Stimulated activated effector memory CD8-positive, alpha-beta T cell treated with anti-CD3 and anti-CD28 coated beads, Interleukin-12 subunit alpha, Interleukin-12 subunit beta, amount 100 ng/mL, for 72 hours (primary cell): Measurements from ENCODE around the gene CORO7.
"Not testable (repeated sequence)": the region's sequence is repeated elsewhere in the genome, so short reads cannot be mapped to it uniquely, and the experiment has no call there.

Experiments
- ATAC-seq: fragments of 150-1000 bp; cut with Tn5 transposase; 2 replicates; pipeline ENCODE4 v1.10.0; 2021
- DNase-seq, 2 donors: peaks; one replicate each; pipeline ENCODE4 v3.0.0; 2021 to 2022; ENCODE audit warnings: low spot score in 2 of 2
- H3K27ac Mint-ChIP-seq: one replicate; pipeline ENCODE4 v1.8.0; 2022; ENCODE audit warnings: mild to moderate bottlenecking, mixed read lengths
- H3K36me3 Mint-ChIP-seq: one replicate; pipeline ENCODE4 v1.8.0; 2022; ENCODE audit warnings: mild to moderate bottlenecking, mixed read lengths
- H3K4me1 Mint-ChIP-seq: one replicate; pipeline ENCODE4 v1.8.0; 2022; ENCODE audit warnings: mixed read lengths
- H3K4me3 Mint-ChIP-seq: one replicate; pipeline ENCODE4 v1.8.0; 2022; ENCODE audit warnings: mild to moderate bottlenecking, mixed read lengths
- H3K9me3 Mint-ChIP-seq: one replicate; pipeline ENCODE4 v1.8.0; 2022; ENCODE audit warnings: mixed read lengths

CORO7 gene

DNA sequence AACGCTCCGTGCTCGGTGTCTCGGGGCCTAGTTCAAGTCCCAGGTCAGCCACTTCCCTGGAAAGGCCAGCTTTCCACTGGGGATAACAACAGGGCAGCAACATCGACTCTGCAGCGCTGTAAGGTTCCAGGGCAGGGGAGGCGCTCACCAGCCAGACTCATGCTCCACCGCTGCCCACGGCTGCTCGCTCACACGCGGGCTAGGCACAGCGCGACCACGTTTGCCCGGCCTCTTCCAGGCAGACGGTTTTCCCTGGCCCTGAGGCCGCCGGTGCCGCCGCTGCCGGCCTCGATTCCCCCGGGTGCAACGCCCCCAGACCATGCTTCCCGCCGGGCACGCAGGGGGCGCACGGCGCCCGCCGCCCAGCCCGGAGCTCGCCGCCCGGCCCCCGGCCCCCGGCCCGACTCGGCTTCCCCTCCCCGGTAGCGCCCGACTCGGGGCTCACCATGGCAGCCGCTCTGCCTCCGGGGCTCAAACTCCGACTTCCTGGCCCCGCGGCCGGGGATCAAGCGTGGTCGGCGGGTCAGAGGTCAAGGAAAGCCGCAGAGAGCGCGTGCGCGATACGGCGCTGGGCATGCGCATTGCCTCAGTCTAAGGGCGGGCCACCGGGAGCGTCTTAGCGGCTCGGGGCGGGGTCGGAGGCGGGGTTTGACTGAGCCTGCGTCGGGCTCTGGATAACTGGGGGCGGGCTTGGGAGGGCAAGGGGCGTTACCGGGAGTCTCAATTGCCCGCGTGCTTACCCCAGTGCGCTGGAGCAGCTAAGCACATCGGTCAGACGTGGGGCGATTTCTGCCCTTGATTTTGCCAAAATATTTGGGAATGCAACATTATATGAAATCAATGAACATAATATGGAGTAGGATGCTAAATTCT, 65.4 kb downstream of the CORO7 start, which contains the start of gene PAM16:
Gene PAM16 (minus strand): TSS at position 535 of the 873 bp plus-strand sequence. CDS start 87 bp downstream, at position 448.
- peak; percentile 93 for ATAC-seq
- DNase-seq = peak; percentile 98 to 100
- Mint-ChIP-seq H3K36me3 (peaks cover 62% of the 10 kb centered on the region), H3K27ac (peak within 1 kb of the TSS; percentile 92), H3K4me3 (peak within 1 kb of the TSS; percentile 83), H3K4me1 (peaks cover 13% of the 10 kb centered on the region), H3K9me3 (no peaks in the 10 kb centered on the region)

GRCh38 chr16:4350365-4350786, 66.0 kb downstream of the CORO7 start:
- H3K27ac Mint-ChIP-seq = peak overlapping the region; percentile 92
- peak; percentile 26 for ATAC-seq
- H3K4me1 Mint-ChIP-seq = peaks cover 19% of the 10 kb centered on the region
- peaks cover 56% of the 10 kb centered on the region for H3K36me3 Mint-ChIP-seq
- H3K4me3 Mint-ChIP-seq = peak overlapping the region; percentile 83
- DNase-seq = no peak
- H3K9me3 Mint-ChIP-seq = no peaks in the 10 kb centered on the region

- Mint-ChIP-seq H3K27ac (peak overlapping the region; percentile 90), H3K4me3 (peak overlapping the region; percentile 83), H3K4me1 (peaks cover 29% of the 10 kb centered on the region), H3K9me3 (no peaks in the 10 kb centered on the region), H3K36me3 (peaks cover 46% of the 10 kb centered on the region)
- ATAC-seq (no peak), DNase-seq (no peak)
These were observed 67.1 kb downstream of the CORO7 start for GRCh38 chr16:4349332-4349731.

DNA sequence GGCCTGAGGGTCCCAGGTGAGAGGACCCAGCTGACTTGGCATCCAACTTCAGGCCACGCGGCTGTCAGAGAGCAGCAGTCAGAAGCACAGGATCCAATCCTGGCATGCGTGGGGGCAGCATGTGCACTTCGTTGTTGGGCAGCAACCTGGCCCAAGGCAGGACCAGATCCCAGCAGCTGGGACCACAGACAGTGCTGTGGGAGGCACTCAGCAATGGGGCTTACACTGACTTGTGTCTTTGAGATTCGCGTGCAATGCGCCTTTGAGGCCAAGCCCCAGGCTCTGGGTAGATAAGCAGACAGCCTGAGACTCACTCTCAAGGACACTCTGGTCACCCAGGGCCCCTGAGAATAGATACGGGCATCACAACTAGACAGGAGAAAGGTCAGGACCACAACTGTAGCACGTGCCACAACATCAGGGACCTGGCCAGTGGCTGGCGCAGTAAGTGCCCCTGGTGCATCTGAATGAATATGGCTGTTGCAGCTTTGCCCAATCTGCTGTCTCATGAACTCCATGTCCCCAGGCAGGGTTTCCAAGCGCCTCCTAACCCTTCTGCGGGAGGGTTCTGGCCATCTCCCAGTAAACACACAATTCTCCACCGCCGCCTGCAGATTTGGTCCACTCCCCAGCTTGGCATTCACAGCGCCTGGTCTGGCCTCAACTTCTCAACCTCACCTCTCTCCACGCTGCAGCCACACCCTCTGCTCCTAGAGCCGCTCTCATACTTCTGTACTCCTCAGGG, 68.5 kb downstream of the CORO7 start:
- DNase-seq = no peak
- H3K9me3 Mint-ChIP-seq = no peaks in the 10 kb centered on the region
- peak overlapping the region; percentile 90 for H3K27ac Mint-ChIP-seq
- no peak for ATAC-seq
- peaks cover 38% of the 10 kb centered on the region for H3K36me3 Mint-ChIP-seq
- peaks cover 24% of the 10 kb centered on the region for H3K4me1 Mint-ChIP-seq
- no peak overlapping the region for H3K4me3 Mint-ChIP-seq

DNA sequence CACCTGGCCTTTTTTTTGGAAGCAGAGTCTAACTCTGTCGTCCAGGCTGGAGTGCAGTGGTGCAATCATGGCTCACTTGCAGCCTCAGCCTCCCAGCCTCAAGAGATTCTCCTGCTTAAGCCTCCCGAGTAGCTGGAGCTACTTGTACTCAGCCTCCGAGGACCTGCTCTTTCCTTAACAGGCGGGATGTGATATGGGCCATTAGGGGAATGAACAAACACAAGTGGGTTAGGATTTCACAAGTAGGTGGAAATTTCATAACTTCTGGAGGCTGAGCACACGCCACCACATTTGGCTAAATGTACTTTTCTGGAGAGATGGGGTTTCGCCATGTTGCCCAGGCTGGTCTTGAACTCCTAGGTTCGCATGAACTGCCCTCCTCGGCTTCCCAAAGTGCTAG, 69.4 kb downstream of the CORO7 start:
- DNase-seq (no peak), ATAC-seq (no peak)
- Mint-ChIP-seq H3K4me3 (no peak overlapping the region), H3K9me3 (no peaks in the 10 kb centered on the region), H3K27ac (peak overlapping the region; percentile 23), H3K36me3 (peaks cover 37% of the 10 kb centered on the region), H3K4me1 (peaks cover 24% of the 10 kb centered on the region)

DNA sequence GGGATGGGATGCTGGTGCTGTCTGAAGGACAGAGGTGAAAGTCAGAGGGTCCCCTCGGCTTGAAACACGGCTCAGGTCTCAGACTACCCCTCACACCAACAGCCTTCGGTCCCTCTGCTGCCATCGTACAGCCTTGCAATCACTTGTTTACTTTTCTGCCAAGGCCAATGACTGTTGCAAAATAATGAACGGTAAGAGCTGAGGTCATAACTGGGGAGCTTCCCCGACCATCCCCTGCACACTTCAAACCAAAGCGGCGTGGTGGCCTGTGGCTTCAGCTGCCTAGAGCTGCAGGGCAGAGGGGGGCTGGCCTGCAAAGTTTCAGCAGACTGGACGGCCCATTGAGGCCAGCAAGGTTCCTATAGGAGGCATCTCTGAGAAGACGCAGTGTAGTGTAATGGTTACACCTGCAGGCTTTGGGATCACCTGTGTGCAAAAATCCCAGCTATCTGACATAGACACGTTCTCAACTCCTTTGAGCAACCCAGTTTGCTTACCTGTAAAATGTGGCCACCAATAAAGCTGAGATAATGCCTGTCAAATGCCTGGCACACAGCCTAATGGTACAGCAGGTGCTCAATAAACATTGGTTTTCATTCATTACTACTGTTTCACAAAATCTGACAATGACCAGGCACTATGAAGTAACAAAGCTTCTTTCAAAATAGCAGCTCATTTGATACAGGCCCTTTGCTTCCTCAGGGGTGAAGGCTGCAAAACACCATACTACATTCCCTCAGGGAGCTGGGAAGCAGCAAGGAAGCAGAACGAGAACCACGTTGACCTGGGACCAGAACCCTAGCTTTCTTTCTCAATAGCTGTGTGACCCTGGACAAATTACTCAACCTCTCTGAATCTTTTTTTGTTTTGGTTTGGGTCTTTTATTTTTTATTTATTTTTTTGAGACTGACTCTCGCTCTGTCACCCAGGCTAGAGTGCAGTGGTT, 70.3 kb downstream of the CORO7 start:
- Mint-ChIP-seq H3K27ac (peak overlapping the region; percentile 23), H3K4me1 (peaks cover 24% of the 10 kb centered on the region), H3K4me3 (no peak overlapping the region), H3K36me3 (peaks cover 34% of the 10 kb centered on the region), H3K9me3 (no peaks in the 10 kb centered on the region)
- no peak for DNase-seq
- no peak for ATAC-seq

DNA sequence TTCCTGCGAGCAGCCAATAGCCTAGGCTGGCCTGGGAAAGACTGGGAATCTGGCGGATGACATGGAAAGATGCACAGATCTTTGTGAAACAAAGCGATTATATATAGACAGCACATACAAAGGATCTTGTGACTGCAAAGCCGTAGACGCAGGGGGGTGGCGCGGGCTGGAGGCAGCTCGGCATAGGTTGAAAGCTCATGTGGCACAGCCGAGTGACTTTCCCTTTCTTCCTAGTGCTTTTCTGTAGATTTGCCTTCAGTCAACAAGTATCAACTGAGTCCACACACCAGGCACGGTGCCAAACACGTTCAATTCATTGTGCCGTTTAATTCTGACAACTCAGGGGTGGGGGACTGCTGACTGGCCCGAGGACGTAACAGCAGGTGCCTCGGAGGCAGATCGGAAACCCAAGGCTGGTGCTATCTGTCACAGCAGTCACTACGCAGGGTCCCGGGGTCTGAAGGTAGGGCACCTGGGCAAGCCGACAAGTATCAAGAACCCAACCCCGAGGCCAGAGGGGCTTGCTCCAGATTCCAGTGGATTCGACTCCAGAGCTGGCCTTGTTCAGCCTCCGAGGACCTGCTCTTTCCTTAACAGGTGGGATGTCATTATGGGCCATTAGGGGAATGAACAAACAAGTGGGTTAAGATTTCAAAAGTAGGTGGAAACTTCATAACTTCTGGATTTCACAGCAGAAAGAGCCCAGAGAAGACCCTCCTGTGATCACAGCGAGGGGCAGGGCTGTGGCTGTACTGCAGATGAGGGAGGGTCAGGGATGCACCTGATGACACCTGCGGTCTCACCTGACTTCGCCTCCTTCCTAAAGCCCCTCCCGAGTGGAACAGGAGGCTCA, 71.2 kb downstream of the CORO7 start:
- ATAC-seq = no peak
- DNase-seq = no peak

DNA sequence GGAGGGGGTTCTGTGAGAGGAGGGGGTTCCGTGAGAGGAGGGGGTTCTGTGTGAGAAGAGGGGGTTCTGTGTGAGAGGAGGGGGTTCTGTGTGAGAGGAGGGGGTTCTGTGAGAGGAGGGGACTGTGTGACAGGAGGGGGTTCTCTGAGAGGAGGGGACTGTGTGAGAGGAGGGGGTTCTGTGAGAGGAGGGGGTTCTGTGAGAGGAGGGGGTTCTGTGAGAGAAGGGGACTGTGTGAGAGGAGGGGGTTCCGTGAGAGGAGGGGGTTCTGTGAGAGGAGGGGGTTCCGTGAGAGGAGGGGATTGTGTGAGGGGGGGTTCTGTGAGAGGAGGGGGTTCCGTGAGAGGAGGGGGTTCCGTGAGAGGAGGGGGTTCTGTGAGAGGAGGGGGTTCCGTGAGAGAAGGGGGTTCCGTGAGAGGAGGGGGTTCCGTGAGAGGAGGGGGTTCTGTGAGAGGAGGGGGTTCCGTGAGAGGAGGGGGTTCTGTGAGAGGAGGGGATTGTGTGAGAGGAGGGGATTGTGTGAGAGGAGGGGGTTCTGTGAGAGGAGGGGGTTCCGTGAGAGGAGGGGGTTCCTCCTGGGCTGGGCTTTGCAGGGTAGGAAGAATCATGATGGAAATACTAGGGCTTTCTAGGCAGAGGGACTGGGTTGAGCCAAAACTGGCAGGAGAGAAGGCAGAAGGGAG, 72.0 kb downstream of the CORO7 start:
- Mint-ChIP-seq H3K36me3 (peaks cover 30% of the 10 kb centered on the region), H3K4me1 (peaks cover 24% of the 10 kb centered on the region), H3K27ac (peak overlapping the region; percentile 85)
- H3K4me3 Mint-ChIP-seq, DNase-seq, H3K9me3 Mint-ChIP-seq, ATAC-seq: not testable (repeated sequence)

More for the DNA sequence above, 71.2 kb downstream of the CORO7 start:
- no peak overlapping the region for H3K4me3 Mint-ChIP-seq
- peaks cover 24% of the 10 kb centered on the region for H3K4me1 Mint-ChIP-seq
- peak overlapping the region; percentile 33 for H3K27ac Mint-ChIP-seq
- no peaks in the 10 kb centered on the region for H3K9me3 Mint-ChIP-seq
- H3K36me3 Mint-ChIP-seq = peaks cover 25% of the 10 kb centered on the region

DNA sequence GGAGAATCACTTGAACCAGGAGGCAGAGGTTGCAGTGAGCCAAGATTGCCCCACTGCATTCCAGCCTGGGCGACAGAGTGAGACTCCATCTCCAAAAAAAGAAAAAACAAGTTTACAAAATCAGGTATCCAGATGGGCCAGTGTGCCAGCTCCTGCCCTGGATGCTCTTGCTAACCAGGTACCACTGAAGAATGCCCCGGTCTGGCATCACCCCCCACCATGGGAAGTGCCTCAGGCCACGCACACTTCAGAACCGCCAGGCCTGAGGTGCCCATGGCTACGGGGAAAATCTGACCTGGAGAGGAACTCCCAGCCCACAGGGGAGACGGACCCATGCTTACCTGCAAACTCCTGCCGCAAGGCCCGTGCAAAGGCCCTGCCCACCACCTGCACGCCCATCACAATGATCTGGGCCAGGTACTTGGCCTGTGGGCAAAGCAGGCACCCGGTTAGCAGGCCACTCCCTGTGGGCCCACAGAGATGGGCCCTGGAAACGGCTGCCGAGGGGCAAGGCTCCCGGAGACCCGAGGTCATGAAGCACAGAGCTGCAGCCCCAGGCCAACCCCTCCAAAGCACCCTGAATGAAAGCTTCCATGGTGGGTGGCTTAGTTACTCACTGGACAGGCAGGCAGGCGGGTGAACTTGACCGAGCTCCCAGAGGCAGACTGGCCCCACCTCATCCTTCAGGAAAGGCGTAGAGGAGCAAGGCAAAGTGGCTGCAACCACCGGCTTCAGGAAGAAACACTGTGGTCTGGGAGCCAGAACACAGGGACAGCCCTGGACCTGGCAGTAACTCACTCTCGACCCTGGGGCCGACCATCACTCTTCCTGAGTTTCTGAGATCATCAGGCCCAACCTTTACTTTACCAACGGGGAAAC, 73.3 kb downstream of the CORO7 start:
- ATAC-seq (no peak), DNase-seq (no peak)
- peak overlapping the region; percentile 85 for H3K27ac Mint-ChIP-seq

GRCh38 chr16:4341250-4341649, 75.1 kb downstream of the CORO7 start:
- ATAC-seq (no peak), DNase-seq (no peak)
- Mint-ChIP-seq H3K4me1 (peaks cover 16% of the 10 kb centered on the region), H3K27ac (peak overlapping the region; percentile 34), H3K9me3 (no peaks in the 10 kb centered on the region), H3K4me3 (no peak overlapping the region), H3K36me3 (peaks cover 19% of the 10 kb centered on the region)

More for the DNA sequence above, 73.3 kb downstream of the CORO7 start:
- Mint-ChIP-seq H3K4me1 (peaks cover 18% of the 10 kb centered on the region), H3K36me3 (peaks cover 26% of the 10 kb centered on the region), H3K4me3 (no peak overlapping the region), H3K9me3 (no peaks in the 10 kb centered on the region)

- DNase-seq (no peak), ATAC-seq (no peak)
- Mint-ChIP-seq H3K27ac (no peak overlapping the region), H3K9me3 (no peaks in the 10 kb centered on the region), H3K4me1 (peaks cover 10% of the 10 kb centered on the region), H3K36me3 (peaks cover 19% of the 10 kb centered on the region), H3K4me3 (no peak overlapping the region)
These were observed 76.0 kb downstream of the CORO7 start for GRCh38 chr16:4340443-4340842.

DNA sequence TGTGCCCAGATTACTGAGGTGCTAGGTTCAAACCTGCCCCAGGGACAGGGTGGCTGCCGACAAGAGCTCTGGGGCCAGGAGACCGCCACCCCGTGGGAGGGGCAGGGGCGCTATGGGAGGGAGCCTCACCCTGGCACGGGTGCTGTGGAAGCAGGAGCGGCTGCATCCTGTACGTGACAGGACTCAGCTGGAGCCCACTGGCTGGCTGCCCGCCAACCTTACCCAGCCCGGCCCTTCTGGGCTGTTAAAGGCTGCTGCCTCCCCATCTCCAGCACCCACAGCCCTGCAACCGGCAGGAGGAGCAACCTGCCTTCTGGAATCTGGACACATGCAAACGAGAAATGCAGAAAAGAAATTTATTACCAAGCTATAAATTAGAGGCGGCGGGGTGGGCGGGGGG, 76.5 kb downstream of the CORO7 start:
- Mint-ChIP-seq H3K4me1 (peaks cover 5% of the 10 kb centered on the region), H3K9me3 (no peaks in the 10 kb centered on the region), H3K4me3 (no peak overlapping the region), H3K27ac (no peak overlapping the region), H3K36me3 (peaks cover 19% of the 10 kb centered on the region)
- no peak for DNase-seq
- ATAC-seq = no peak

- peaks cover under 1% of the 10 kb centered on the region for H3K4me1 Mint-ChIP-seq
- H3K27ac Mint-ChIP-seq = no peak overlapping the region
- ATAC-seq (no peak), DNase-seq (no peak)
- H3K36me3 Mint-ChIP-seq = peaks cover 19% of the 10 kb centered on the region
- no peaks in the 10 kb centered on the region for H3K9me3 Mint-ChIP-seq
- H3K4me3 Mint-ChIP-seq = no peak overlapping the region
These were observed 76.9 kb downstream of the CORO7 start for GRCh38 chr16:4339455-4339854.
